ENCODE data around the gene CRYBG2.
A peak's percentile ranks its signal among the peaks of the same experiment; 100 is the strongest.
"Not testable (repeated sequence)": the region's sequence is repeated elsewhere in the genome, so short reads cannot be mapped to it uniquely, and the experiment has no call there.

Gene CRYBG2

GRCh38 chr1:26293911-26294463 lies 59.9 kb downstream of the CRYBG2 start:
- no peak for DNase-seq (ENCODE audit: low read depth)

GRCh38 chr1:26292735-26293134 lies 61.2 kb downstream of the CRYBG2 start:
- not testable (repeated sequence) for DNase-seq (ENCODE audit: low read depth)

GRCh38 chr1:26291939-26292338 lies 62.0 kb downstream of the CRYBG2 start:
- DNase-seq (ENCODE audit: low read depth): no peak

GRCh38 chr1:26291433-26291832 lies 62.5 kb downstream of the CRYBG2 start:
- DNase-seq (ENCODE audit: low read depth): no peak

- no peak for DNase-seq (ENCODE audit: low read depth)
Observed at GRCh38 chr1:26290882-26291261, 63.1 kb downstream of the CRYBG2 start.

GRCh38 chr1:26290122-26290881 lies 63.6 kb downstream of the CRYBG2 start:
- no peak for DNase-seq (ENCODE audit: low read depth)

GRCh38 chr1:26289158-26290059 lies 64.5 kb downstream of the CRYBG2 start:
- no peak for DNase-seq (ENCODE audit: low read depth)

- peak; percentile 45 for DNase-seq (ENCODE audit: low read depth)
Observed at GRCh38 chr1:26288311-26288941, 65.5 kb downstream of the CRYBG2 start.

GRCh38 chr1:26287811-26288210 lies 66.1 kb downstream of the CRYBG2 start:
- DNase-seq (ENCODE audit: low read depth): no peak

- DNase-seq (ENCODE audit: low read depth): peak; percentile 75
Observed at GRCh38 chr1:26287033-26287711, 66.8 kb downstream of the CRYBG2 start.

- no peak for DNase-seq (ENCODE audit: low read depth)
Observed at GRCh38 chr1:26286064-26286416, 67.9 kb downstream of the CRYBG2 start.

- no peak for DNase-seq (ENCODE audit: low read depth)
Observed at GRCh38 chr1:26285366-26286063, 68.4 kb downstream of the CRYBG2 start.

GRCh38 chr1:26284597-26285347 lies 69.2 kb downstream of the CRYBG2 start:
- DNase-seq (ENCODE audit: low read depth): peak; percentile 90

- no peak for DNase-seq (ENCODE audit: low read depth)
Observed at GRCh38 chr1:26283871-26284596, 69.9 kb downstream of the CRYBG2 start.

- DNase-seq (ENCODE audit: low read depth): no peak
Observed at GRCh38 chr1:26283279-26283853, 70.6 kb downstream of the CRYBG2 start.

GRCh38 chr1:26282401-26282918 lies 71.5 kb downstream of the CRYBG2 start:
- DNase-seq (ENCODE audit: low read depth): no peak

GRCh38 chr1:26281971-26282370 lies 72.0 kb downstream of the CRYBG2 start:
- DNase-seq (ENCODE audit: low read depth): no peak

- DNase-seq (ENCODE audit: low read depth): no peak
Observed at GRCh38 chr1:26281091-26281958, 72.6 kb downstream of the CRYBG2 start.
